GM12873 (cell line): Measurements from ENCODE around the gene MRLN.

Source experiments
- TF ChIP-seq, protein P1 (sequence below): IDR thresholded peaks from 2 replicates; pipeline ENCODE4 v1.5.1; 2012; ENCODE audit warnings: low read depth, mild to moderate bottlenecking, moderate library complexity, low read length, control low read depth; ENCODE audit not compliant: insufficient read depth; ENCODE audit errors: missing control alignments

The MRLN gene

GRCh38 chr10:59753267-59753666 lies at the start of gene MRLN:
Gene MRLN (minus strand): TSS chr10:59753455.
- TF ChIP-seq, protein P1, sequence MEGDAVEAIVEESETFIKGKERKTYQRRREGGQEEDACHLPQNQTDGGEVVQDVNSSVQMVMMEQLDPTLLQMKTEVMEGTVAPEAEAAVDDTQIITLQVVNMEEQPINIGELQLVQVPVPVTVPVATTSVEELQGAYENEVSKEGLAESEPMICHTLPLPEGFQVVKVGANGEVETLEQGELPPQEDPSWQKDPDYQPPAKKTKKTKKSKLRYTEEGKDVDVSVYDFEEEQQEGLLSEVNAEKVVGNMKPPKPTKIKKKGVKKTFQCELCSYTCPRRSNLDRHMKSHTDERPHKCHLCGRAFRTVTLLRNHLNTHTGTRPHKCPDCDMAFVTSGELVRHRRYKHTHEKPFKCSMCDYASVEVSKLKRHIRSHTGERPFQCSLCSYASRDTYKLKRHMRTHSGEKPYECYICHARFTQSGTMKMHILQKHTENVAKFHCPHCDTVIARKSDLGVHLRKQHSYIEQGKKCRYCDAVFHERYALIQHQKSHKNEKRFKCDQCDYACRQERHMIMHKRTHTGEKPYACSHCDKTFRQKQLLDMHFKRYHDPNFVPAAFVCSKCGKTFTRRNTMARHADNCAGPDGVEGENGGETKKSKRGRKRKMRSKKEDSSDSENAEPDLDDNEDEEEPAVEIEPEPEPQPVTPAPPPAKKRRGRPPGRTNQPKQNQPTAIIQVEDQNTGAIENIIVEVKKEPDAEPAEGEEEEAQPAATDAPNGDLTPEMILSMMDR: no peak

DNA sequence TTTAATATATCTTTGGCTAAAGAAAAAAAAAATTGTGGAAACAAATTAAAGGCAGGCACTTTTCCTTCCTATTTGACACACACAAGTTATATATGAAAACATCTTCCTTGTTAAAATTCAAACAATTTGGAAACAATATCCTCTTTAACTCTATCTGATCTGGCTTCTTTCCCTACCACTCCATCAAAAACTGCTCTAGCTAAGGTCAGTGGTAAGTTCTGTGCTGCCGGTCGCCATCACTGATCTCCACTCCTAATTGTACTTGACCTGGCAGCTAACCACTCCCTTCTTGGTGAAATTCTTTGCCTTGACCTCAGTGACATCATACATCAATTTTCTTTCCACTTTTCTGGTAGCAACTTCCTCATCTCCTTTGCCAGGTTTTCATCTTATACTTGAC lies 47.9 kb upstream of the MRLN start:
- TF ChIP-seq, protein P1: no peak

- TF ChIP-seq, protein P1: no peak
Measured at GRCh38 chr10:59799421-59799820, 46.2 kb upstream of the MRLN start.

GRCh38 chr10:59793919-59794318 lies 40.7 kb upstream of the MRLN start:
- TF ChIP-seq, protein P1: no peak

DNA sequence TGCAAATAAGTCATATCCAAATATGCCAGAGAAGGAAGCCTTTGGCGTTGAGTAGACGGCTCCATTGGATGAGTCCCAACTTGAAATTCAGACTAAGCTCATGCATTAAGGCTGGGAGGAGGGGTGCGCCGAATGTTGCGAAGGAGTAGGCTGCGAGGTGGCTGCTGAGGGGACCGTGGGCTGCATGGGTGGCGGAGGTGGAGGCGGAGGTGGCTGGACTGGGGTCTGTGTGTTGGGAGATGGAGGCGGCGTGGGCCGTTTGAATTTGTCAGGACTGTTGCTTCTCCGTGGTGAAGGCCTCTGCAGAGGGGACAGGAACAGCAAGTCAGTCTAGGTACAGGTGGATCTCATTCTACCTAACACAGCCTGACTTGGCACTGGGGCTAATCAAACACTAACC lies 39.6 kb upstream of the MRLN start:
- TF ChIP-seq, protein P1: no peak

DNA sequence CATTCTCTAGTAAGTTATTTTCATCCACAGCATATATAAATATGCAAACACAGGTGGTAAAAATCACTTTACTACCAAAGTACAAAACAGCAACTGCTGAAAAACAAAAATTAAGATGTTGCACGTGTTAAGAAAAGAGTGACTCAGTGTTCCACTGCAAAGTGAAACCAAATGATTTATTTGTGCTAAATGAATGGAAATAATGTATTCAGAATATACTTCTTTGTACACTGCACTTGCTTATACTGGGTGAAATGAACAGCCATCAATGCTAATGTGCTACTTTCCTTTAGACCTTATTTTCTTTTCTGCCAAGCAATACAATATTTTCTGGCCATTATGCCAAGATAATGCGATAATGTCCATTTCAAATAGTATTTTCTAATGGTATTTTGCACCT lies 38.3 kb upstream of the MRLN start:
- TF ChIP-seq, protein P1: no peak

- TF ChIP-seq, protein P1: no peak
Measured at GRCh38 chr10:59781511-59781910, 28.3 kb upstream of the MRLN start.
